Endodermal cell (in vitro differentiated cells): ENCODE results near the gene BAX. TPM values are rescaled to one million over a fixed set of nuclear protein-coding genes. Genes with fewer than 3 reads are reported as not detected.
"Not testable (repeated sequence)": the region's sequence is repeated elsewhere in the genome, so short reads cannot be mapped to it uniquely, and the experiment has no call there.

ENCODE experiments used
- DNase-seq: peaks from one replicate; pipeline ENCODE4 v3.0.0-alpha.2; 2017
- H3K27ac ChIP-seq: 2 replicates; pipeline ENCODE4 v1.5.1; 2013; ENCODE audit warnings: mild to moderate bottlenecking, low read depth, low read length, moderate library complexity
- H3K27me3 ChIP-seq: 2 replicates; pipeline ENCODE4 v1.6.1; 2013; ENCODE audit warnings: mild to moderate bottlenecking, low read length, moderate library complexity; ENCODE audit not compliant: insufficient read depth, control insufficient read depth, poor library complexity, severe bottlenecking
- H3K36me3 ChIP-seq: 2 replicates; pipeline ENCODE4 v1.7.0; 2013; ENCODE audit warnings: mild to moderate bottlenecking, low read length, moderate library complexity; ENCODE audit not compliant: control insufficient read depth, insufficient read depth
- H3K4me1 ChIP-seq: one replicate; pipeline ENCODE4 v1.7.0; 2013; ENCODE audit warnings: low read length; ENCODE audit not compliant: control insufficient read depth, insufficient read depth
- H3K4me3 ChIP-seq: 2 replicates; pipeline ENCODE4 v1.5.1; 2013; ENCODE audit warnings: mild to moderate bottlenecking, low read length, moderate library complexity
- H3K9ac ChIP-seq: 2 replicates; pipeline ENCODE4 v1.6.1; 2013; ENCODE audit warnings: mild to moderate bottlenecking, low read length, moderate library complexity; ENCODE audit not compliant: poor library complexity, severe bottlenecking; ENCODE audit errors: extremely low read depth
- H3K9me3 ChIP-seq: 2 replicates; pipeline ENCODE4 v1.6.1; 2013; ENCODE audit warnings: mild to moderate bottlenecking, low read length, moderate library complexity; ENCODE audit not compliant: control insufficient read depth
- H3K27ac Mint-ChIP-seq: 2 replicates; pipeline ENCODE4 v1.8.0; 2020; ENCODE audit warnings: mixed read lengths
- H3K27me3 Mint-ChIP-seq: 2 replicates; pipeline ENCODE4 v1.8.0; 2021; ENCODE audit warnings: mild to moderate bottlenecking, mixed read lengths; ENCODE audit not compliant: insufficient read depth
- H3K36me3 Mint-ChIP-seq: 2 replicates; pipeline ENCODE4 v1.8.0; 2020; ENCODE audit warnings: low read depth, mixed read lengths
- H3K4me1 Mint-ChIP-seq: 2 replicates; pipeline ENCODE4 v1.8.0; 2020; ENCODE audit warnings: mixed read lengths
- H3K4me3 Mint-ChIP-seq: 2 replicates; pipeline ENCODE4 v1.8.0; 2020; ENCODE audit warnings: mild to moderate bottlenecking, moderate library complexity, mixed read lengths
- H3K9me3 Mint-ChIP-seq: 2 replicates; pipeline ENCODE4 v1.8.0; 2020; ENCODE audit warnings: mild to moderate bottlenecking, mixed read lengths
- WGBS, 2 experiments: methylation state at CpG; one replicate each; pipeline versions ENCODE4 v1.1.5 to v1.1.7; 2013; ENCODE audit warnings: missing lambda C conversion rate in 2 of 2, mixed read lengths in 1 of 2; ENCODE audit not compliant: insufficient coverage in 1 of 2, insufficient read length in 1 of 2; 5-methylcytosine and 5-hydroxymethylcytosine counted together
- total RNA-seq, 2 donors: library from RNA; stranded (reverse); fragmentation: NEBNext Ultra II Directional in 1 of 2; extraction: Animal tissue kit (Norgen Biotek cat#: 25700) in 1 of 2; gene quantifications; 2 replicates in 1 of 2; 3 replicates in 1 of 2; pipeline ENCODE4 v1.2.1, GENCODE V29; 2021
- TF ChIP-seq, protein P1 (sequence below): fragments of 200-600 bp; sonication (generic); conservative IDR thresholded peaks from 2 replicates; pipeline ENCODE4 v1.5.0; 2021; ENCODE audit warnings: antibody characterized with exemption, mild to moderate bottlenecking

BAX gene
- total RNA-seq, 2 donors from 2014 or later: 172 to 184 TPM

DNA sequence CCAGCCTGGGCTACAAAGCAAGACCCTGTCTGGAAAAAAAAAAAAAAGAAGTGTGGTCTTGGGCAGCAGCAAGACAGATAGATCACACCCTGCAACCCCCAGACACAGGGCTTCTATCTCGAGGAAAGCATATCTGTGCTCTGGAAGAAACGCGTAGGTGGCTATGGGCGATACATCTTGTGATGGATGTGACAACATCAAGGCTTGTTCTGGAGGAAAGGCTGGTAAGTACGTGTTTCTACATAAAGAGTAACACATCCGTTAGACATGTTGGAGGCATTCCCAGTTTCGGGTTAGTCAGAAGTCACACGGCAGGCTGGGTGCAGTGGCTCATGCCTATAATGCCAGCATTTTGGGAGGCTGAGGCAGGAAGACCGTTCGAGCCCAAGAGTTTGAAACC, 27.8 kb upstream of the BAX start:
- TF ChIP-seq, protein P1, sequence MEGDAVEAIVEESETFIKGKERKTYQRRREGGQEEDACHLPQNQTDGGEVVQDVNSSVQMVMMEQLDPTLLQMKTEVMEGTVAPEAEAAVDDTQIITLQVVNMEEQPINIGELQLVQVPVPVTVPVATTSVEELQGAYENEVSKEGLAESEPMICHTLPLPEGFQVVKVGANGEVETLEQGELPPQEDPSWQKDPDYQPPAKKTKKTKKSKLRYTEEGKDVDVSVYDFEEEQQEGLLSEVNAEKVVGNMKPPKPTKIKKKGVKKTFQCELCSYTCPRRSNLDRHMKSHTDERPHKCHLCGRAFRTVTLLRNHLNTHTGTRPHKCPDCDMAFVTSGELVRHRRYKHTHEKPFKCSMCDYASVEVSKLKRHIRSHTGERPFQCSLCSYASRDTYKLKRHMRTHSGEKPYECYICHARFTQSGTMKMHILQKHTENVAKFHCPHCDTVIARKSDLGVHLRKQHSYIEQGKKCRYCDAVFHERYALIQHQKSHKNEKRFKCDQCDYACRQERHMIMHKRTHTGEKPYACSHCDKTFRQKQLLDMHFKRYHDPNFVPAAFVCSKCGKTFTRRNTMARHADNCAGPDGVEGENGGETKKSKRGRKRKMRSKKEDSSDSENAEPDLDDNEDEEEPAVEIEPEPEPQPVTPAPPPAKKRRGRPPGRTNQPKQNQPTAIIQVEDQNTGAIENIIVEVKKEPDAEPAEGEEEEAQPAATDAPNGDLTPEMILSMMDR: no peak
- H3K27me3 ChIP-seq: peaks cover under 1% of the 10 kb centered on the region
- Mint-ChIP-seq H3K36me3 (peaks cover 12% of the 10 kb centered on the region), H3K9me3 (no peaks in the 10 kb centered on the region), H3K27me3 (peaks cover 12% of the 10 kb centered on the region), H3K27ac (no peak overlapping the region), H3K4me3 (no peak overlapping the region), H3K4me1 (no peaks in the 10 kb centered on the region)
- H3K27ac ChIP-seq: no peak overlapping the region
- H3K4me1 ChIP-seq: no peaks in the 10 kb centered on the region
- no peak overlapping the region for H3K4me3 ChIP-seq
- H3K9me3 ChIP-seq: no peaks in the 10 kb centered on the region
- H3K36me3 ChIP-seq: peaks cover 4% of the 10 kb centered on the region
- no peak overlapping the region for H3K9ac ChIP-seq
- no peak for DNase-seq
- WGBS, 2 experiments: 88 to 90% methylated on average over 9 to 10 of the region's 10 CpGs

DNA sequence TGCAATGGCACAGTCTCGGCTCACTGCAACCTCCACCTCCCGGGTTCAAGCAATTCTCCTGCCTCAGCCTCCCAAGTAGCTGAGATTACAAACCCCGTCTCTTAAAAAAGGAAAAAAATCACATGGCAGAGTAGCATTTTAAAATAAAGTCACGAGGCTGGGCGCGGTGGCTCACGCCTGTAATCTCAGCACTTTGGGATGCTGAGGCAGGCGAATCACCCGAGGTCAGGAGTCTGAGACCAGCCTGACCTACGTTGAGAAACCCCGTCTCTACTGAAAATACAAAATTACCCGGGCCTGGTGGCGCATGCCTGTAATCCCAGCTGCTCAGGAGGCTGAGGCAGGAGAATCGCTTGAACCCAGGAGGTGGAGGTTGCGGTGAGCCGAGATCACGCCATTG, 27.0 kb upstream of the BAX start:
- H3K4me3 Mint-ChIP-seq, H3K27me3 ChIP-seq, H3K36me3 ChIP-seq, H3K36me3 Mint-ChIP-seq, H3K9ac ChIP-seq, H3K27ac ChIP-seq, H3K27ac Mint-ChIP-seq, DNase-seq, H3K9me3 Mint-ChIP-seq, H3K4me1 Mint-ChIP-seq, H3K9me3 ChIP-seq, H3K4me3 ChIP-seq, H3K4me1 ChIP-seq: not testable (repeated sequence)
- H3K27me3 Mint-ChIP-seq: peaks cover 17% of the 10 kb centered on the region
- 95 to 97% methylated on average over 10 to 17 of the region's 17 CpGs for WGBS, 2 experiments

DNA sequence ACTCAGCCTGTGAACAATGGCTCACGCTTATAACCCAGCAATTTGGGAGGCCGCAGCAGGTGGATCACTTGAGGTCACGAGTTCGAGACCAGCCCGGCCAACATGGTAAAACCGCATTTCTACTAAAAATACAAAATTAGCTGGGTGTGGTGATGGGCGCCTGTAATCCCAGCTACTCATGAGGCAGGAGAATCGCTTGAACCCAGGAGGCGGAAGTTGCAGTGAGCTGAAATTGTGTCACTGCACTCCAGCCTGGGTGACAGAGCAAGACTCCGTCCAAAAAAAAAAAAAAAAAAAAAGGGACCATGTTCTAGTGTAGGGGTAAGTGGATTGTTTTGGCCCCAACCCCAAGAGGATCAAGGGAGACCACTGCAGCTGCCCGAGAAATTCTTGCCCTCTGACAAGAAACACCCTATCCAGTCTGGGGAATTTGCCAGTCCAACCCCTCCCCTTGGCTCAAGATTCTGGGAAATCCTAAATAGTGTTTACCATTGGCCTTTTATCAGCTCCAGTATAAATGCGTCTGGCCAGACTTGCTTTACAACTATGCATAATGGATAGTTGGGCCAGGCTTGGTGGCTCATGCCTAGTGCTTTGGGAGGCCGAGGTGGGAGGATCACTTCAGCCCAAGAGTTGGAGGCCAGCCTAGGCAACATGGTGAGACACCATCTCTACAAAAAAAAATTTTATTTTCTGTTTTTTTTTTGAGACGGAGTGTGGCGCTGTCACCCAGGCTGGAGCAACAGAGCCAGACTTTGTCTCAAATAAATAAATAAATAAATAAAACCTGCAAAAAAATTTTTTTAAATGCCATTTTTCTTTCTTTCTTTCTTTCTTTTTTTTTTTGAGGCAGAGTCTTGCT, 26.3 kb upstream of the BAX start:
- peaks cover 23% of the 10 kb centered on the region for H3K27me3 Mint-ChIP-seq
- no peak overlapping the region for H3K27ac ChIP-seq
- 89 to 97% methylated on average over 8 to 14 of the region's 15 CpGs for WGBS, 2 experiments

More for the DNA sequence above, 26.3 kb upstream of the BAX start:
- TF ChIP-seq, protein P1: no peak
- no peak for DNase-seq
- Mint-ChIP-seq H3K36me3 (peaks cover 2% of the 10 kb centered on the region), H3K4me1 (peaks cover 3% of the 10 kb centered on the region), H3K4me3 (no peak overlapping the region), H3K27ac (no peak overlapping the region), H3K9me3 (no peaks in the 10 kb centered on the region)
- Histone ChIP-seq H3K4me1 (no peaks in the 10 kb centered on the region), H3K36me3 (no peaks in the 10 kb centered on the region), H3K4me3 (no peak overlapping the region), H3K9ac (no peak overlapping the region), H3K27me3 (peaks cover 14% of the 10 kb centered on the region), H3K9me3 (no peaks in the 10 kb centered on the region)
